H9 (cell line): ENCODE results near the gene TESK2. TPM values are rescaled to one million over a fixed set of nuclear protein-coding genes. Genes with fewer than 3 reads are reported as not detected.

Experiments used
- DNase-seq: peaks from one replicate; pipeline ENCODE4 v3.0.0-alpha.2; 2017
- H2AFZ ChIP-seq: one replicate; pipeline ENCODE4 v1.6.1; 2013; ENCODE audit warnings: mild to moderate bottlenecking, low read length, control low read depth, moderate library complexity
- H2AK5ac ChIP-seq: 2 replicates; pipeline ENCODE4 v1.6.1; 2013; ENCODE audit warnings: low read length, control low read depth, mixed read lengths; ENCODE audit not compliant: insufficient read length
- H2BK120ac ChIP-seq: one replicate; pipeline ENCODE4 v1.6.1; 2013; ENCODE audit warnings: low read depth, mild to moderate bottlenecking, low read length, control low read depth, inconsistent platforms; ENCODE audit not compliant: poor library complexity, severe bottlenecking
- H2BK12ac ChIP-seq: 2 replicates; pipeline ENCODE4 v1.6.1; 2013; ENCODE audit warnings: low read length, control low read depth, mixed read lengths, low read depth; ENCODE audit not compliant: insufficient read length
- H2BK15ac ChIP-seq: 2 replicates; pipeline ENCODE4 v1.6.1; 2013; ENCODE audit warnings: low read depth, low read length, control low read depth
- H2BK20ac ChIP-seq: one replicate; pipeline ENCODE4 v1.6.1; 2013; ENCODE audit warnings: low read depth, mild to moderate bottlenecking, low read length, control low read depth, inconsistent platforms; ENCODE audit not compliant: poor library complexity, severe bottlenecking
- H2BK5ac ChIP-seq: 2 replicates; pipeline ENCODE4 v1.6.1; 2013; ENCODE audit warnings: low read length, control low read depth, mixed read lengths; ENCODE audit not compliant: insufficient read length
- H3K14ac ChIP-seq: 2 replicates; pipeline ENCODE4 v1.6.1; 2013; ENCODE audit warnings: low read length, control low read depth; ENCODE audit not compliant: insufficient read depth
- H3K18ac ChIP-seq: 2 replicates; pipeline ENCODE4 v1.6.1; 2013; ENCODE audit warnings: low read depth, mild to moderate bottlenecking, mixed read lengths, low read length, control low read depth; ENCODE audit not compliant: insufficient read length
- H3K23ac ChIP-seq: 2 replicates; pipeline ENCODE4 v1.6.1; 2013; ENCODE audit warnings: low read length, control low read depth, mixed read lengths, low read depth; ENCODE audit not compliant: insufficient read length
- H3K23me2 ChIP-seq: 2 replicates; pipeline ENCODE4 v1.6.1; 2013; ENCODE audit warnings: low read depth, mild to moderate bottlenecking, mixed read lengths, low read length, control low read depth; ENCODE audit not compliant: insufficient read length, poor library complexity, severe bottlenecking
- H3K27ac ChIP-seq: 2 replicates; pipeline ENCODE4 v1.5.1; 2013; ENCODE audit warnings: low read length, control low read depth, mixed read lengths, low read depth; ENCODE audit not compliant: insufficient read length
- H3K27me3 ChIP-seq: 2 replicates; pipeline ENCODE4 v1.6.1; 2013; ENCODE audit warnings: low read length, control low read depth, inconsistent platforms; ENCODE audit not compliant: insufficient read depth
- H3K4ac ChIP-seq: 2 replicates; pipeline ENCODE4 v1.6.1; 2013; ENCODE audit warnings: low read depth, mild to moderate bottlenecking, control low read depth, inconsistent platforms, low read length, moderate library complexity
- H3K4me1 ChIP-seq: 2 replicates; pipeline ENCODE4 v1.6.1; 2013; ENCODE audit warnings: low read length, control low read depth, inconsistent platforms; ENCODE audit not compliant: insufficient read depth
- H3K4me2 ChIP-seq: 2 replicates; pipeline ENCODE4 v1.6.1; 2013; ENCODE audit warnings: low read length, control low read depth, mixed read lengths; ENCODE audit not compliant: insufficient read length, insufficient read depth
- H3K56ac ChIP-seq: 2 replicates; pipeline ENCODE4 v1.6.1; 2013; ENCODE audit warnings: low read depth, mild to moderate bottlenecking, mixed read lengths, low read length, control low read depth; ENCODE audit not compliant: insufficient read length
- H3K79me1 ChIP-seq: 2 replicates; pipeline ENCODE4 v1.6.1; 2013; ENCODE audit warnings: low read depth, mild to moderate bottlenecking, moderate library complexity, low read length, control low read depth, inconsistent platforms; ENCODE audit not compliant: insufficient read depth, poor library complexity, severe bottlenecking
- H3K79me2 ChIP-seq: 2 replicates; pipeline ENCODE4 v1.6.1; 2013; ENCODE audit warnings: low read length, control low read depth, inconsistent platforms; ENCODE audit not compliant: insufficient read depth
- H3K9ac ChIP-seq: 2 replicates; pipeline ENCODE4 v1.6.1; 2013; ENCODE audit warnings: low read length, control low read depth, mixed read lengths; ENCODE audit not compliant: insufficient read length; ENCODE audit errors: extremely low read depth
- H3K9me3 ChIP-seq: one replicate; pipeline ENCODE4 v1.6.1; 2013; ENCODE audit warnings: low read depth, low read length, inconsistent platforms; ENCODE audit not compliant: control insufficient read depth
- H3T11ph ChIP-seq: one replicate; pipeline ENCODE4 v1.6.1; 2013; ENCODE audit warnings: mild to moderate bottlenecking, low read length, control low read depth, inconsistent platforms
- H4K20me1 ChIP-seq: one replicate; pipeline ENCODE4 v1.6.1; 2013; ENCODE audit not compliant: control insufficient read depth, insufficient read length, insufficient read depth
- H4K5ac ChIP-seq: 2 replicates; pipeline ENCODE4 v1.6.1; 2013; ENCODE audit warnings: low read depth, mild to moderate bottlenecking, mixed read lengths, low read length, control low read depth; ENCODE audit not compliant: insufficient read length
- H4K8ac ChIP-seq: replicated peaks from 2 replicates; pipeline ENCODE4 v1.6.1; 2013; ENCODE audit warnings: low read length, control low read depth, mixed read lengths, low read depth; ENCODE audit not compliant: insufficient read length
- H4K91ac ChIP-seq: 2 replicates; pipeline ENCODE4 v1.6.1; 2013; ENCODE audit warnings: low read depth, mild to moderate bottlenecking, moderate library complexity, mixed read lengths, low read length, control low read depth; ENCODE audit not compliant: insufficient read length
- H3K27ac Mint-ChIP-seq, 3 experiments: 2 replicates in 2 of 3; 3 replicates in 1 of 3; pipeline ENCODE4 v1.8.0; 2020 to 2021; ENCODE audit warnings: mixed read lengths in 3 of 3, mild to moderate bottlenecking in 1 of 3, moderate library complexity in 1 of 3
- H3K27me3 Mint-ChIP-seq: 2 replicates; pipeline ENCODE4 v1.8.0; 2021; ENCODE audit warnings: low read depth, mild to moderate bottlenecking, moderate library complexity, mixed read lengths
- H3K36me3 Mint-ChIP-seq, 3 experiments: 2 replicates in 2 of 3; 3 replicates in 1 of 3; pipeline ENCODE4 v1.8.0; 2020 to 2021; ENCODE audit warnings: low read depth in 3 of 3, mixed read lengths in 3 of 3; ENCODE audit not compliant: insufficient read depth in 1 of 3
- H3K4me1 Mint-ChIP-seq, 2 experiments: 2 replicates each; pipeline ENCODE4 v1.8.0; 2020; ENCODE audit warnings: mixed read lengths in 2 of 2
- H3K4me3 Mint-ChIP-seq, 2 experiments: 2 replicates in 1 of 2; 3 replicates in 1 of 2; pipeline ENCODE4 v1.8.0; 2020 to 2021; ENCODE audit warnings: mild to moderate bottlenecking in 2 of 2, mixed read lengths in 2 of 2, moderate library complexity in 1 of 2
- H3K9me3 Mint-ChIP-seq, 2 experiments: 2 replicates in 1 of 2; 3 replicates in 1 of 2; pipeline ENCODE4 v1.8.0; 2020; ENCODE audit warnings: mild to moderate bottlenecking in 2 of 2, mixed read lengths in 2 of 2, moderate library complexity in 1 of 2
- CTCF ChIP-seq: fragments of 200-600 bp; sonication (generic); conservative IDR thresholded peaks from 3 replicates; pipeline ENCODE4 v1.8.0; 2021; ENCODE audit warnings: antibody characterized with exemption, mild to moderate bottlenecking
- WGBS: extraction: QIAGEN DNeasy Blood & Tissue Kit; methylation state at CpG from one replicate; pipeline ENCODE4 v1.1.7; 2013; ENCODE audit warnings: missing lambda C conversion rate, low lambda C conversion rate, mixed read lengths; ENCODE audit not compliant: insufficient read length; ENCODE audit errors: extremely low coverage; 5-methylcytosine and 5-hydroxymethylcytosine counted together
- total RNA-seq: library from RNA; stranded (reverse); gene quantifications from 2 replicates; pipeline ENCODE4 v1.2.1, GENCODE V29; 2021

Gene TESK2
- total RNA-seq, 1 experiment from 2014 or later: 7.2 TPM

- Mint-ChIP-seq H3K9me3 (0 out of 5 replicates have a peak, but pooled peaks cover 0 to 4% of the 10 kb centered on the region in 2 experiments), H3K36me3 (peaks cover 29 to 57% (median 47%) of the 10 kb centered on the region in 3 experiments), H3K27ac (peak overlapping the region in 2 of 3 experiments; percentile 99 to 100; a peak in 5 of 7 replicates), H3K27me3 (no peaks in the 10 kb centered on the region), H3K4me1 (peaks cover 19 to 26% of the 10 kb centered on the region in 2 experiments), H3K4me3 (peak overlapping the region; percentile 99 to 100)
- Histone ChIP-seq H3K9ac (peak overlapping the region; percentile 66), H3K56ac (no peak overlapping the region), H4K20me1 (no peaks in the 10 kb centered on the region), H3K23me2 (no peaks in the 10 kb centered on the region), H2BK120ac (no peak overlapping the region), H3K27ac (no peak overlapping the region), H3K79me1 (no peaks in the 10 kb centered on the region), H3K9me3 (no peaks in the 10 kb centered on the region), H3T11ph (no peak overlapping the region), H4K8ac (no peak overlapping the region), H3K4me1 (peaks cover 5% of the 10 kb centered on the region; the same call in 1 of the 2 replicates), H2AFZ (no peak overlapping the region), H2BK15ac (no peak overlapping the region), H3K23ac (no peak overlapping the region), H3K4me2 (peak overlapping the region; percentile 81), H2AK5ac (no peak overlapping the region), H3K18ac (no peak overlapping the region), H3K27me3 (no peaks in the 10 kb centered on the region), H2BK20ac (no peak overlapping the region), H2BK12ac (no peak overlapping the region), H3K14ac (peak overlapping the region; percentile 85; the same call in 1 of the 2 replicates), H3K4ac (no peak overlapping the region), H4K5ac (no peak overlapping the region), H3K79me2 (peaks cover 8% of the 10 kb centered on the region; the same call in 1 of the 2 replicates), H4K91ac (no peak overlapping the region), H2BK5ac (no peak overlapping the region)
- WGBS: no CpG with 5 or more reads among the region's 6 CpGs
- TF ChIP-seq CTCF: no peak
- DNase-seq: no peak
Measured at GRCh38 chr1:45340816-45341466, 150.0 kb downstream of the TESK2 start.
